GF-D8 (cell line): Measurements from ENCODE around the gene SPTBN1.
A peak's percentile ranks its signal among the peaks of the same experiment; 100 is the strongest.

Experiments used
- DNase-seq: peaks from one replicate; lab custom pipeline; 2025; lab: John Stamatoyannopoulos, UW

SPTBN1 gene

DNA sequence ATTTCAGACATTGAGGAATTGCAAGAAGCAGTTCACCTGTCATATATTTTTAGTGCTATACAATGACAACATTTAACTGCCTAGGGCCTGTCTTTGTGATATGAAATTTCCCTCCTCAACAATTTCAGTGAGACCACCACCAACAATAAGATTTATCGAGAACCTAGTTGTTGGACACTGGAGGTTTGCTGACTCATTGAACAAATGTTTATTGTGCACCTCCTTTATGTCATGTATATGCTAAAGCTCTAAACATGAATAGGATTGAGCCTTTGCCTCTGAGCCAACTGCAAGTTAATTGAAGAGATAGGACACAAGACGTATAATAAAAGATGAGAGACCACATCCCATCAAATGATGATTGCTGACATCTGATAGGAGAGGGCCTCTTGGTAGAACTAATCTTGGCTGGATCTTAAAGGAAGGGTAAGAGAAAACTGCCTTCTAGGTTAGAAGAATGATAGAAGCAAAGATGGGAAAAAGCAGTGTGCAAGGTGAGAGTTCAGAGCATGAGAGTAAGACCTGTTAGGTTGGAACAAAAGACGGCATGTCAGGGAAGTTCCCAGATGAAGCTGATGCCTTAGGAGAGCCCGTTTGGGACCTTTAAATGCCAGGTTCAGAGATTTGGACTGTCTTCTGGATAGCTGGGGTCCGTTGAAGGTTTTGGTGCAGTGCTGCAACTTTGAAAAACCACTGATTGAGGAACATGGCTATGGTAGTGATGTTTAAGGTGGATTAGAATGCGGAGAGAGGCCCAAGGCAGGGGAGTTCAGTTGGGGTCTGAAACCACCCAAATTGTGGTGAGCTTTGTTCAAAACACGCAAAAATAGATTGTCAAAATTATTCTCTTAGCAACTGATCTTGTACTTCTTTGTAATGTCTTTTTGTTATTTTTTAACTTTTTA lies 134.3 kb downstream of the SPTBN1 start:
- no peak for DNase-seq

DNA sequence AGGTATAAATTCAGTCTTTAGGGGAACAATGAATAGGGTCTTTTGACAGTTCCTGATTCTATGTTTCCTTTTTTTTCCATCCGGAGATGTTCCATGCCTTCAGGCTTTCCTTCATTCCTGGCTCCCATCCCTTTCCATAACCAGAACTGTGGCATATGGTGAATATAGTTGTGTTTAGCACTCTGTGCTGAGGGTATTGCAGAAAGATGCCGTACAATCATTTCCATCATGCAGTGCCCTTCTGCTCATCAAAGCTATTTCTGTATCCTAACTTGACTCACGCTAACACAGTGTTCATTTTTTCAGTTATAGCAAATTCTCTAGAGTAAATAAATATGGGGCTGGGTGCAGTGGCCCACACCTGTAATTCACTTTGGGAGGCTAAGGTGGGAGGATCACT lies 135.4 kb downstream of the SPTBN1 start:
- DNase-seq: no peak

DNA sequence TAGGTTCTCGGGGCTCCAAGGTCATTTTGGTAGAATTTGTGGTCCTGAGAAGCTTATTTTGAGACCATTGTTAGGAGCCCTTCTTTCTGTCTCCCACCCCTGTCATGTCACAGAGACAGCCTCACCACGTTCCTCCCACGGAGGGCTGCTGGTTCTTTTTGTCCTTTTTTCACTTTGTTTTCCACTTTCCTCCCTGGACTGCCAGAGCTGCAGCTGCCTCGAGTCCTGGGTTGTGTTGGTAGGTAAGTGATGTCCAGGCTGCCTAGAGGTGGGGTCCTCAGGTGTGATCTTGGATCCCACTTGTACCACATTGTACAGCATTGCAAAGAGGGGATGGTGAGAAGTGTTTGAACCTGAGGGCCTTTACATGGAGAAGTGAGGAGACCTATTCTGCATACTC lies 137.1 kb downstream of the SPTBN1 start:
- DNase-seq: no peak

DNA sequence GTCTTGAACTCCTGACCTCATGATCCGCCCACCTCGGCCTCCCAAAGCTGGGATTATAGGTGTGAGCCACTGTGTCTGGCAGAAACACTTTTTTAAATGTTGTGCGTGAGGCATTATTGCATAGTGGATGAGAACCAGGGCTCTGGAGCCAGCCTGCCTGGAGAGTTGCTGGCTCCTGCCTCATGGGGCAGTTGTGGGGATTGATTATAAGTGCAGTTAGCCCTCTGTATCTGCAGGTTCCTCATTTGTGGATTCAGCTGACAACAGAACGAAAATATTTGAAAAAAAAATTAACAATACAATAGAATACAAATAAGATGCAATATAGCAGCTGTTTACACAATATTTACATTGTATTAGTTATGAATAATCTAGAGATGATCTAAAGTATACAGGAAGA lies 137.9 kb downstream of the SPTBN1 start:
- no peak for DNase-seq

DNA sequence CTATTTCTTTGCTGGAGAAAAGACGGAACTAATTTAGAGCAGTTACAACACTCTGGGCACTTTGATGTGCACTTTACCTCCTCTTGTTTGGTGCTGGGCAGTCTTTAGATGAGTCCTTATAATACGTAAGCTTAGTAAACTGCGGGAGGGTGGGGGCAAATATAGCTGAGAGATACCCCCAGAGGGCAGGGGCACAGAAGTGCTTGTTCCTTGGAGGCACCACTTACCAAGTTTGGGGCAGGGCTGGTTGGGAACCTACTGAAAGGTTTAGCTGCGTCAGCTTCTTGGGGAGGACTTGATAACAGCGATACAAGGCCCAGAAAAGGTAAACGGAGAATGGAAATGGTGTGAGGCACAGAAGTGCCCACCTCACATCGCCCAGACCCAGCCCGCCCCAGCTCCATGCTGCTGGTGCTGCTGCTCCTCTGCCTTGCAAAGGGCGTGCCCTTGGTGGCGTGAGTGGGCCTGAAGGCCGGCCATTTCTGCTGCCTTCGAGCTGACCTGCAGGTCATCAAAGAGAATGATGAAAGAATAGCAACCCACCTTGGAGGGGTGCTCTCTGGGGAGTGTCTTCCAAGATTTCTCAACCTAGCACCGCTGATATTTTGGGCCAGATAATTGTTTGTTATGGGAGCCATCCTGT lies 139.2 kb downstream of the SPTBN1 start:
- DNase-seq: no peak

DNA sequence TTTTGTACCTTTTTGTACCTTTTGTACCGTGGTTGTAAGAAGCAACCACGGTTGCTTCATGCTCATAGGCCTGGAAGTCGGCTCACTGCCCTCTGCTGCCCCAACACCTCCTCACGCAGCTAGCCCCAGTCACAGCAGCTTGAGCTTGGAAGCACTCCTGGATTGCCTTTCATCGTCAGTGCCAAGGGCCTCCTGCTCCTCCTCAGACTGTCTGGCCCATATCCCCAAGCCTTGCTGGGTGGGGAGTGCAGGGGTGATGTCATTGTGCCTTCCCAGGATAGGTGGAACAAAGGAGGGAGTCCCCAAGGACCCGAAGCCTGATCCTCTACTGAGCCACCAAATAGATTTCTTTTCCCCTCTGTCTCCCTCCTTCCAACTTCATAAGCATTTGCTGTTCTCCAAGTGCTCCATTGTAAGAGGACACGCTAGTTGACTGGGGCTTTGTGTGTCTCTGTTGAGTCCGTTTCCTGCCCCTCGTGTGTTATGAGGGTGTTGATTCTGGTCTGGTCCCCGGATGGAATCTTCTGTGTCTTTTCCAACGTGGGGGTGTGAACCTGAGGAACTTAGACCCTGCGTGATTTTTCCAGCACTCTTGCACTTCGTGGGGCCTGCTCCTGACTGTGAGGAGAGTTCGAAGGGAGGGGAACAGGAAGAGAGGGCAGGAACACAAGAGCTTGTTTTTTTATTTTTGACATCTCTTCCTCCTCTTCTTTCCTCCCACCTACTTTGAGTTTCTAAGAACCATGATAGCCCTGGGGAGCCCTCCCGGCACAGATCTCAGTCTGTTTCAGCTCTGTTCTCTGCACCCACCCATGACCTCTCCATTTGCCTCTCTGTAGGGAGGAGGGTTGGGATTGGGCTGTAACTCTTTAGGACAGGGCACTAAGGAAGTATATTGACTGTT lies 140.1 kb downstream of the SPTBN1 start:
- DNase-seq: no peak

DNA sequence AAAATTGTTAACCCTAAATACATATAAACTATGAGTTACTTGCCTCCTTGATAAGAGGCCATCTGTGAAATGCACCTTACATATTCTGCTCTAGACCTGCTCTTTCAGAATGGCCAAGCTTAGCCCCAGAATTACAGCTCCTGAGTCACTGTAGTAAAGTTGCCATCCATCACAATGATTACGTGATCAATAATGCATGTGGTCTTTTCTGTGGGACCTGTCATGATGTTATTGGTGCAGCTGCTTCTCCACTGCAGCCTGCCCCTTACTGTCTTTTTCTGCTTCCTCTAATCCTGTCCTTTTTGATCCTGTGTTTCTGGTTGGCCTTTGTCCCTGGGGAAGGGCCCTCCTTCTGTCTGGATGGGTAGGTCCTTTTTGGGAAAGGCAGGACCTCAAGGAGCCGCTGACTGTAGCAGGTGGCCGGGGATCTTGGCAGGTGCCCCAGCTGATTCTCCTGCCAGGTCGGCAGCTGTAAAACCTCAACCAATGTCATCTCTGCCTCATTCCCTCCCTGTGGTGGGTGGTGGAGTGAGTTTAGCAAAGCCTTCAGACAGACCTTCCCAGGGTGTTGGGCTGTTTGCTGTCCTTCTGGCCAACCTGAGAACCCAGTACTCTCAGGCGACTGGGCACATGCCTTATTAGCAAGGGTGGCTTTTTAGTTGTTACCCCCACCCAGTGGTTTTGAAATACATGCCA lies 141.2 kb downstream of the SPTBN1 start:
- DNase-seq: no peak

DNA sequence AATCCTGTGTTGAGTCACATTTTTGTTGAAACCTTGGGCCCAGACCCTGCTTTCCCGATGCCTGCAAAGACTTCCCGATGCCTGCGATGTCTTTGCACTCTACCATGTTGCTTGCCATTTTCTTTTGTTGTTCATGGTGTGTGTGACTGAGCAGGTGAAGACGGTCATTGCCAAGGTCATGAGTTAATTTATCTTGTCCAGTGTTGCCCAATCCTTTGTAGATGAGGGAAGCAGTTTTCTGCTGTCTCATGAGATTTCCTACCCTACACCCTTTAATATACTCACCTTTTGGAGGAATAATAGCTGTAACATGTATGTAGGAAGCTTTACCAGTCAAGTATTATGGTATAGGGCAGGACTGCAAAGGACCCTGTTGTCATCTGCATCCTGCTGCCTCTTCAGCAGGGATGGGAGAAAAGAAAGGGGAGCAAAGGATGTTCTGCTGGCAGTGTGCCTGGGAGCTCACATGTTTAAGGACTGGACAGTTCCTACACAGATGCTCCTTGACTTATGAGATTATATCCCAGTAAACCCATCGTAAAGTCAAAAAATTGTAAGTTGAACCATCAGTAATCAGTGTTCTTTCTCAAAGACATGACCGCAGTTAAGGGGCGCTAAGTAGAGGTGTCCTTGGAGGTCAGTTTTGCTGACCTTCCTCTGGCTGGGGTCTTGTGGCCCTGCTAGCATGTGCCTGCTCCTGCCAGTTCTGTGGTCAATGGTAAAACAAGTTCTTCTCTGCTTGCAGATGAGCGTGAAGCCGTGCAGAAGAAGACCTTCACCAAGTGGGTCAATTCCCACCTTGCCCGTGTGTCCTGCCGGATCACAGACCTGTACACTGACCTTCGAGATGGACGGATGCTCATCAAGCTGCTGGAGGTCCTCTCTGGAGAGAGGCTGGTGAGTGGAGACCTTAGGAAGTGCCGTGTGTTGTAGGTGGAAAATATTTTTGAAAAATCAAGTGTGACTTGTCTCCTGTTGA lies 142.5 kb downstream of the SPTBN1 start:
- no peak for DNase-seq

DNA sequence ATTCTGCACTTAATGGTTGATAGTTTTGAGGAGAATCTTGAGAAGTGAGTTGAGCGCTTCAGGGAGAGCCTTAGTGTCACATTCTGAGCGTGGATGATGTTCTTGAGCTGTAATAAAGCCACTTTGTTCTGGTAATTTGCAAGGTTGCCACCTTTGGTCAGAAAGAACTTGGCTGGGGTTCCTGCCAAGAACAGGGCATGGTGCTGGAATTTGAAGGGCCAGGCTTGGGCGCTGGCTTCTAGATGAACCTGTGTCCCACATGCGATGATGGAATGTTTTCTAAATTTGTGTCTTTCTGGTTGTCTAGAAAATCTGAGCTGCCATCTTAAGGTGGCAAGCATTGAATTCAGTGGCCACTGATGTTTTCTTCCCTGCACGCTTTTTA lies 143.2 kb downstream of the SPTBN1 start:
- DNase-seq: no peak

DNA sequence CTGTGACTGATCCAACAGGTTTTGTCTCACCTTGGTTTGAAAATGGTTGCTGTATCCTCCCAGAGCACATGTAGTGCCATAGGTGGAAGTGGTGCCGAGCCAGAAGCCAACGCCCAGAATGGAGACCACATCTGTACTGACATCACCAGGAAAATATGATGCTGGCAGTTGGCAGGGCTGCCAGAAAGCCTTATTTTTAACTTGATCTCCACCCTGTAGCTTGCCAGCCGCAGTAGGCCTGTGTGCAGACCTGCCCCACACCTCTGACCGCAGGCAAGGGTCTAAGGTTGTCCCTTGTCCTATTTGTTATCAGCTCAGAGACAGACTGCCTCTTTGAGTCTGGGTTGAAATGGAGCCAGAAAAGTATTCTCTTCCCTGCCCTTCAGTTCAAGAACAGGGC lies 143.8 kb downstream of the SPTBN1 start:
- no peak for DNase-seq

DNA sequence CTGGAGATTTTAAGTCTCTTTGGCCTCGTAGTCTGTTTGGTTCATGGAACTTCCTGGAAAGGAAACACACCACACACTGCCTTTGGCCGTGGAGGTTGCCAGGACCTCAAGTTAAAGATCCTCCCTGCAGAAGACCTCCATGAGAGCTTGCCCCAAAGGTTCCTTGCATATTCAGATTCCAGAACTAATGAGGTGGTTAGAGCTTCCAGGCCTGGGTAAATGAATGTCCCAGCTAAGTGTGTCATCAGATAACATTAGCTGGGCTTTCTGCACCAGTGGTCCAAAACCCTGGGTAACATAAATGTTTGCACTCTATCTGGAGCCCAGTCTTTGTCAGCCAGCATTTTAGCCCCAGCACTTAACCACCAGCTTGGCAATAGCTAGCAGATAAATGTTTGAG lies 145.2 kb downstream of the SPTBN1 start:
- DNase-seq: no peak

DNA sequence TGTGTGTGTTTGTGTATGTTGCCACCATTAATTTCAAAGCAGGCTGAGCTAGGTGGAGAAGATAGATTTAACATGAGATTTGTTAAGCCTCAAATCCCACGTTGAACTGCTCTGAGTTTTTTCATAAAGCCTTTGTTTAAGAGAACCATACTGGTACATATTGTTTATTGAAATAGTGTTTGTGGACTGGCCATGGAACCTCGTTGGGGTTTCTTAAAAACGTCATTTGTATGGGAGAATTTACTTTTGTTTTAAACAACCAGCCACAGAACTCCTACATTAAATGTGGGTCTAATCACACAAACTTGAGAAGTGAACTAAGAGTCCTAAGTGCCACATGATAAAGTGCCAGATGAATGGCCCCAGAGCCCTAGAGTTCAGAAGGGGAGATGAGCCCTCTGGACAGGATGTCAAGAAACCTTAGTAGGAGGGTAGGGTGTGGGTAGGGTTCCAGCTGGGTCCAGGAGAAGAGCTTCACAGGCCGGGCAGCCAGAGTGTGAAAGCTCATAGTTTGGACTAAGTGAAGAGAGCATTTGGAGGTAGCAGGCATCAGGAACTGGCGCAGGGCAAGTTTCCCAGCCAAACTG lies 146.7 kb downstream of the SPTBN1 start:
- no peak for DNase-seq

DNA sequence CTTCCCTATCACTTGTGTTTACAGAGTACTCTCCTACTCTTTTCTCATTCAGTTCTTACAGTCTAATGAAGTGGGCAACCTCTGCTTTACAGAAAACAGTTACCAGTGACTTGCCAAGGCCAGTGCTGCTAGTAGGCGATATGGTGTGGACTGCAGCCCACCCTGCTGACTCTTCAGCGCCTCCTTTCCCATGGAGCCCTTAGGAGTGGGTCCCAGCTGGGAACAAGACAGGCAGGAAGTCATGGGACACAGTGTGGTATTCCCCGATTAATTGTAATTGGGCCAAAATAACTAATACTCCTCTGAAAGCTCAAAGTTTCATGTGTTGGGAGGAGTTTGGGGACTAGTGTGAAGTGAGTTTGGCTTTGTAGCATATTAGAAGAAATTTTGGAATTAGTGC lies 147.2 kb downstream of the SPTBN1 start:
- no peak for DNase-seq

DNA sequence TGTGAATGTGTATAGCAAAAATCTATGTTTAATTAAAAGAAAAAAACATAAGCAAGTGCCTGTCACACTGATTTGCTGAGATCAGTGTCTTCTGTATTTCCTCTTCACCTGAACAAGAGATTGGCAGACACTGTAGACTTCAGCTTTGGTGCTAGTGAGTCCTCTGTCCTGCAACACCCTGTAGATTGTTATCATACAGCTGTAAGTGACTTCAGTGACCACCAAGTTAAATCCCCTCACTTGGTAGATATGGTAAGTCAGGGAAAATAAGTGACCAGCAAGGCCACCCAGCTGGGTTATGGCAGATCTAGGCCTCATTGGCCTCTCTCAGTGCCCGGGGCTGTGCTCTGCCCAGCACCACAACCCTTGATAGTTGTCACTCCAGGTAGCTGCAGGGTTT lies 147.7 kb downstream of the SPTBN1 start:
- no peak for DNase-seq

DNA sequence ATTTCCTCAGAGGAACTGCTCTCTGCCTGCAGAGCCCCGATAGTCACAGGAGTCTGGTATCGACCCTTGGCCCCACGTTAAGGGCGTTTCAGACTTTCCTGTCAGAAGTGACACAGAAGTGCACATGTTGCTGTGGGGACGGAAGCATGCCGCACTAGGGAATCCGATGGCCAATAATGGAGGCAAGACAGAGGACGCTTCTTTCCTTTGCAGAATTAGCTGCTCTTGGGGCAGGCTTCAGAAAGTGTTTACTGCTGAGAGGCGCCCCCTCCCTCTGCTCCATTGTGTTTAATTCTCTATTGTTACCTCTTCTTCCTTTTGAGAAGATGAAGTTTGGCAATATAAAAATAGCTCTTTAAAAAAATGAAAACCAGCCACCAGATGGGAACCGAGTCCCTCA lies 148.7 kb downstream of the SPTBN1 start:
- peak; percentile 34 for DNase-seq

DNA sequence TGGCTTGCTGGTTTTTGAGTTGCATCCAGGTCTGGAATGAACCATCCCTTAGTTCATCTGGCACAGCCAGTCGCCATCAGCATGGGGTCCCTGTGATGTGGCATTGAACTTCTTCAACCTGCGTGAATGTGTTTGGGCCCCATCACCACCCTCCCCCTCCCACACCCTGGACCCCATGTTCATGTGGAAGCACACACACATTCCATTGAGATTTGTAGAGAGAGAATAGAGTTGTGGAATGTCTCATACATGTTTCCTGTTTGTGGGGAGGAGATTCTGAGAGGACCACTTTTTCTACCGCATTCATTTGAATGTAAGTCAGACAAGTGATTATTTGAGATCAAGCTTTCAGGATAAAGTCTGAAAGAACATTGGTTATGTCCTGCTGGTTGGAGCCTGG lies 149.7 kb downstream of the SPTBN1 start:
- DNase-seq: no peak

DNA sequence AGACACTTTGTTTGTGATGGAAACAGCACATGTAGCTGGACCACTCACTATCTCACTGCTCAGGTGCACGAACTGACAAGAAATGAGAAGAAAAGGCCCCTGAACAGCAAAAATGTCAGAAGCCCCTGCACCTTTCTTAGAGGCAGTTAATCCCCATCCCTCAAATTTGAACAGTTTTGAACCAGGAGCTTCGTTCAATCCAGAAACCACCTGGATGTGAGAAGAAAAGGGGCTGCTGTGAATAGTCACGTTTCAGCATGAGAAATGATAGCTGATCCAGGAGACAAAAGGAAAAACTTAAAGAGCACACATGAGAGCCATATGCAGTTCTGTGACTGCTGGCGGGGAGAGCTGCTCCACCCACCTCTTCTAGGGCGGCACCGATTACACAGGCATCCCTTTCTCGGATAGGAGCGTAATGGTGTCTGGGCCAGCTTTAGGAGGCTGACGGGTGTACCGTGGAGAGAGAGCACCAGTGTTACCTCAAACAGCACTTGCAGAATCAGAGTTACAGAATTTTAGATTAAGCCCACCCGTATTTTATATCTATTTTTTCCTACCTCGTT lies 150.3 kb downstream of the SPTBN1 start:
- DNase-seq: no peak

DNA sequence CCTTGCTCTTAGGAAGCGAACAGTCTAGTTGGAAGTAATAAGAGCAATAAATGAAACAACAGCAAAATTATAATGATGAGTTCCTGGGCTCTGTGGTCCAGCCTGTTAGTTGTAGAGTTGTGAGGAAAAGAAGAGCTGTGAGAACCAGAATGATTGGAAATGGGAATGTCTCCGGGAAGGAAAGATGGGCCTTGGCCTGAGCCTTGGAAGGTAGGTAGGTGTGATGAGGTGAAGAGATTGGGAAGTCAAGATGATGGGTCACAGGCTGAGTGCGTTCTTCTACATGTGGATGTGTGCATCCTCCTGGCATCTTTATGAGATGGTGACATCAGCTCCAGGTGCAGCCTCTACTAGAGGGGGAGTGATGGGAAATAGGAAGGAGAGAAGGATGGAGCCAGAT lies 152.1 kb downstream of the SPTBN1 start:
- DNase-seq: no peak

DNA sequence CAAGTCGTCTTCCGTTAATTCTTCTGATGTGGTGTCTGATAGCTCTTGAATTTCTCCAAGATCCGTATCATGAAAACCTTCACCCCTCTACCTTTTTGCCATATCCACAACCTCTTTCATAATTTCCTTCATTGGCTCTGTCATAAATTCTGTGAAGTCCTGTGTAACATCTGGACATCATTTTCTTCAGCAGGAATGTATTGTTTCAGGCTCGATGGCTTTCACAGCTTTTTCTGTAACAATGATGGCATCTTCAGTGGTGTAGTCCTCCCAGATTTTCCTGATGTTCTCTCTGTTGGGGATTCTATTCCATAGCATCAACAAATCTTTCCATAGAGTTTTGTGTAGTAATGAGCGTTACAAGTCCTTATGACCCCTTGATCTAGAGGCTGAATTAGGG lies 153.1 kb downstream of the SPTBN1 start:
- DNase-seq: no peak

DNA sequence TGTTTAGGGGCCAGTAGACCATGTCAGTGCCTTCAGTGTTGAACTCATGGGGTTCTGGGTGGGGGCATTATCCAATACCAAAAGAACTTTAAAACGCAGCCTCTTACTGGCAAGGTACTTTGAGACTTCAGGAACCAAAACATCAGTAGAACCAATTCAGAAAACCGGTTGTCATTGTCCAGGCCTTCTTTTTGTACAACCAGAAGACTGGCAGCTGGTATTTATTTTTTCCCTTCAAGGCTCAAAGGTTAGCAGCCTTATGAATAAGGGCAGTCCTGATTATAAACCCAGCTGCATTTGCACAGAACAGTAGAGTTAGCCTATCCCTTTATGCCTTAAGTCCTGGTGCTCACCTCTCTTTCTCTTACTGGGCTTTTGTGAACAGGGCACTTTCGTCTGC lies 153.5 kb downstream of the SPTBN1 start:
- no peak for DNase-seq
